Lower lobe of right lung (tissue), 2 donors: ENCODE results near the gene OR4S2. TPM values are rescaled to one million over a fixed set of nuclear protein-coding genes. Genes with fewer than 3 reads are reported as not detected.

Experiments
- ATAC-seq, 2 donors: fragments of 200-7000 bp; cut with Tn5 transposase; one replicate each; pipeline ENCODE4 v1.9.1; 2020 to 2022; ENCODE audit warnings: mild to moderate bottlenecking in 2 of 2, moderate library complexity in 2 of 2
- DNase-seq: peaks from one replicate; pipeline ENCODE4 v3.0.0-alpha.2; 2020
- H3K27ac ChIP-seq: fragments of 200-600 bp; one replicate; pipeline ENCODE4 v1.8.0; 2022
- H3K27me3 ChIP-seq: fragments of 200-600 bp; one replicate; pipeline ENCODE4 v1.8.0; 2022; ENCODE audit warnings: low read depth
- H3K36me3 ChIP-seq: fragments of 200-600 bp; one replicate; pipeline ENCODE4 v1.8.0; 2022; ENCODE audit warnings: mild to moderate bottlenecking
- H3K4me1 ChIP-seq: fragments of 200-600 bp; one replicate; pipeline ENCODE4 v1.8.0; 2022
- H3K4me3 ChIP-seq: fragments of 200-600 bp; one replicate; pipeline ENCODE4 v1.8.0; 2022; ENCODE audit warnings: mild to moderate bottlenecking
- H3K9me3 ChIP-seq: fragments of 200-600 bp; one replicate; pipeline ENCODE4 v1.8.0; 2022
- intact Hi-C: fragments of 100-400 bp; cut with DNase I; formaldehyde crosslinking; loops from one replicate; pipeline ENCODE4 v1.11.0; 2022
- total RNA-seq: library from RNA; stranded (reverse); fragmentation: NEBNext Ultra II Directional; extraction: Animal tissue kit (Norgen Biotek cat#: 25700); gene quantifications from one replicate; pipeline ENCODE4 v1.2.1, GENCODE V29; 2021
- TF ChIP-seq, protein P1 (sequence below): fragments of 200-600 bp; IDR thresholded peaks from one replicate; pipeline ENCODE4 v1.8.0; 2022; ENCODE audit warnings: antibody characterized with exemption, mild to moderate bottlenecking
- donor health status: DM: no; HTN: yes; CAD: no; lungs with severe emphysema.

OR4S2 gene
- total RNA-seq, 1 donor from 2014 or later = not detected

DNA sequence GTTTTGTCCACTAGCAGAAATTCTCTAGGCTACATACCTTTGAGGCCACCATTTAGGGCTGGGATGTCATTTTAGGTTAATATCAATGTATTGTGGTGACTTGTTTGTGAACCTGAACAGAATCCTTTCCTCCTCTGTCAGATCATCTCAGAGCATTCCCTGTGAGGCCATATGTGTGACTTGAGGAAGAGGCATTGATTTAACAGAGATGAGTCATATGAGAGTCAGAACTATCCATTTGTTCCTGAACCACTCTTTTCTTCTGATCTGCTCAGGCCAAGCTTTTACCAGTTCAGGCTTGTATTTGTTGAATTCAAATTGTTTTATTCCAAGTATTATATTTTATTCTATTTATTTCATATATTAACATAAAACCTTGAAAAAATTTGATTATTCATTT, 7.0 kb downstream of the OR4S2 start:
- DNase-seq (no peak), ATAC-seq (no peak)
- Histone ChIP-seq H3K9me3 (no peaks in the 10 kb centered on the region), H3K27me3 (no peaks in the 10 kb centered on the region), H3K36me3 (no peaks in the 10 kb centered on the region), H3K4me1 (no peaks in the 10 kb centered on the region), H3K27ac (no peak overlapping the region), H3K4me3 (no peak overlapping the region)
- intact Hi-C loops = no loop called here
- TF ChIP-seq, protein P1, sequence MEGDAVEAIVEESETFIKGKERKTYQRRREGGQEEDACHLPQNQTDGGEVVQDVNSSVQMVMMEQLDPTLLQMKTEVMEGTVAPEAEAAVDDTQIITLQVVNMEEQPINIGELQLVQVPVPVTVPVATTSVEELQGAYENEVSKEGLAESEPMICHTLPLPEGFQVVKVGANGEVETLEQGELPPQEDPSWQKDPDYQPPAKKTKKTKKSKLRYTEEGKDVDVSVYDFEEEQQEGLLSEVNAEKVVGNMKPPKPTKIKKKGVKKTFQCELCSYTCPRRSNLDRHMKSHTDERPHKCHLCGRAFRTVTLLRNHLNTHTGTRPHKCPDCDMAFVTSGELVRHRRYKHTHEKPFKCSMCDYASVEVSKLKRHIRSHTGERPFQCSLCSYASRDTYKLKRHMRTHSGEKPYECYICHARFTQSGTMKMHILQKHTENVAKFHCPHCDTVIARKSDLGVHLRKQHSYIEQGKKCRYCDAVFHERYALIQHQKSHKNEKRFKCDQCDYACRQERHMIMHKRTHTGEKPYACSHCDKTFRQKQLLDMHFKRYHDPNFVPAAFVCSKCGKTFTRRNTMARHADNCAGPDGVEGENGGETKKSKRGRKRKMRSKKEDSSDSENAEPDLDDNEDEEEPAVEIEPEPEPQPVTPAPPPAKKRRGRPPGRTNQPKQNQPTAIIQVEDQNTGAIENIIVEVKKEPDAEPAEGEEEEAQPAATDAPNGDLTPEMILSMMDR = no peak

DNA sequence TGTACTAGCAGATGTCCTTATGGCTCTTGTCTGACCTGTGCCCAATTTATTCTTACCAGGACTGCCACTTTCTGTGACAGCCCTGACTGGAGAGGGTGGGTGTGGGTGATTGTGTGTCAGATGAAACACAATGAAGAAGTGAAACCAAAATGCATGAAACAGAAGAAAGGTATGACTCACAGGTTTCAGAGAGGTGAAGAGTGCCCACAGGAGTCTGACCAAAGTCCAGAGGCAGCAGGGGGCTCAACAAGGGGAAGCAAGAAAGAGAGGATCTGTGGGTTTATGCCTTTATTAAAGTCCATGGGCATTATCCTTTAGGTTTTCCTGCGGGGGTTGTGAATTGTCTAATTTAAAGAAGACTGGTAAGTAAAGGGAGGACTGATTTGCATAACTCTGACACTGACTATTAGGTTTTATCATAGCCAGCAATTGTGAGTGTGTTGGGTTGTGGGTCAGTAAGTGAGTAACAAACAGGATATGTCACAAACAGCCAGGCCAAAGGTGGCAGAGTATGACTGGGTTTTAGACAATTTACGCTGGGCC, 10.0 kb downstream of the OR4S2 start:
- no peaks in the 10 kb centered on the region for H3K4me1 ChIP-seq
- intact Hi-C loops = no loop called here
- DNase-seq = no peak
- no peak for ATAC-seq
- TF ChIP-seq, protein P1 = no peak
- no peaks in the 10 kb centered on the region for H3K36me3 ChIP-seq
- no peaks in the 10 kb centered on the region for H3K9me3 ChIP-seq
- H3K27ac ChIP-seq = no peak overlapping the region
- no peak overlapping the region for H3K4me3 ChIP-seq
- no peaks in the 10 kb centered on the region for H3K27me3 ChIP-seq

DNA sequence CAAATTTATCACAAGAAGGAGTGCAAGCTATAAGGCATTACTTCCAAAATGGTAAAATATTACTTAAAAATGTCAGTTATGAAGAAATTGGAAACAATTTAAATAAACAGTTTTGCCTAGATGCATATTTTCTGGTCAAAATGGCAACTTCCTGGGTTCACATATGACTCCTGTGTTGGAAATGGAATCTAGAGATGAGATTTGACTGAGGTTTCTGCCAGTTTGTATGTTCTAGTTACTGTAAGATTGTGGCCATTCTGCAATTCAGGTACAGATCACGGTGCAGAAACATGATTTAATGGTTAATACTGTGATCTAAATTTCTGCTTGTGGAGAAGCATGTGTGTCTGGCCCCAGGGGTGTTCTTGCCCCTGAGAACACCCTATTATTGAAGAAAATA, 10.5 kb downstream of the OR4S2 start:
- no peak overlapping the region for H3K27ac ChIP-seq
- no peak for ATAC-seq
- H3K36me3 ChIP-seq = no peaks in the 10 kb centered on the region
- H3K27me3 ChIP-seq = no peaks in the 10 kb centered on the region
- TF ChIP-seq, protein P1 = no peak
- H3K9me3 ChIP-seq = no peaks in the 10 kb centered on the region
- intact Hi-C loops = no loop called here
- no peak for DNase-seq
- H3K4me3 ChIP-seq = no peak overlapping the region
- no peaks in the 10 kb centered on the region for H3K4me1 ChIP-seq

DNA sequence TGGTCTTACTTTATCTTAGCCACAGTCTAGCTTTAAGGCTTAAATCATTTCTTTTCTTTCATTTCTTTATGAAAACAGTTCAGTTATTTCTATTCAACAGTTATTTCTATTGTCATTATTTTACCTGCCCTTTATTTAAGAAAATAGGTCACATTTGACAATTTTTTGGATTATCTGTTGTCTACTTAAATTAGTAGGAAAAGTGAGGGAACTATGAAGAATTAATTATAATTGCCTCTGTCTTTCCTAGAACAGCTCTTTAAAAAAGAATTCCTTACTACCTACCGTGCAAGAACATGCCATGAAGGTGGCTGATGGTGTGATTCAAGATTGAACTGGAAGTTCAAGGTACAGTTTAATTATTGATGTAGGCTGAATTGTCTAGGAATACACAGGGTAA, 13.8 kb downstream of the OR4S2 start, which contains the start of gene OR4C6:
Gene OR4C6, plus strand, starts transcription at position 301 of the 400 bp plus-strand sequence. CDS start 2,966 bp downstream, outside the sequence.
- H3K36me3 ChIP-seq = no peaks in the 10 kb centered on the region
- no peaks in the 10 kb centered on the region for H3K4me1 ChIP-seq
- no peaks in the 10 kb centered on the region for H3K9me3 ChIP-seq
- no peaks in the 10 kb centered on the region for H3K27me3 ChIP-seq
- no peak within 1 kb of the TSS for H3K27ac ChIP-seq
- no peak for ATAC-seq
- intact Hi-C loops = no loop called here
- TF ChIP-seq, protein P1 = no peak
- DNase-seq = no peak
- H3K4me3 ChIP-seq = no peak within 1 kb of the TSS

DNA sequence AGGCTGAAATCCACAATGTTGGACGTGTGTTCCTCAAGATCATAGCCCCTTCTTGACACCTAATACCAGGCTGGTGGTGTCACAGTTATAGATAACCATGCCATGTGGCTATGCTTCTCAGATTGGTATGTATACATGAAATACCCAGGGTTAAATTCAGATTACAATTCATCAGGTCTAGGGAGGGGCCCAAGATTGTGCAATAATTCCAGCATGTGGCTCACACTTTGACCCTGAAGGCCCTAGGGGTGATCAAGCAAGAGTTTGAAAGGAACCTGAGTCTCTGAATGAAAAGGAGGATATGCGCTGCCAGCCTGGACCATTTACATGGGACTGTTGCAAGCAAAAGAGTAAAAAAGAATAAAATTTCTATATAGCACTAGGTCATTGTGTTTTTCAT, 21.2 kb downstream of the OR4S2 start:
- no peak for DNase-seq
- H3K27me3 ChIP-seq = no peaks in the 10 kb centered on the region
- TF ChIP-seq, protein P1 = no peak
- no peaks in the 10 kb centered on the region for H3K4me1 ChIP-seq
- no peak for ATAC-seq
- no peak overlapping the region for H3K4me3 ChIP-seq
- H3K36me3 ChIP-seq = no peaks in the 10 kb centered on the region
- H3K27ac ChIP-seq = no peak overlapping the region
- no peaks in the 10 kb centered on the region for H3K9me3 ChIP-seq
- intact Hi-C loops = no loop called here
